IMR-90 (cell line): ENCODE results near the gene NFASC. TPM values are rescaled to one million over a fixed set of nuclear protein-coding genes. Genes with fewer than 3 reads are reported as not detected.

Experiments
- ATAC-seq: fragments of 200-7000 bp; cut with Tn5 transposase; 2 replicates; pipeline ENCODE4 v1.9.1; 2020; ENCODE audit warnings: low read depth, mild to moderate bottlenecking, moderate library complexity
- BruUV-seq: library from RNA; stranded (reverse); fragments of 400-500 nt; replicated peaks from 2 replicates; lab custom pipeline; 2021; lab: Mats Ljungman, UMichigan
- CTCF ChIA-PET: fragments of 300-600 bp; formaldehyde crosslinking; extraction: SDS; loops from one replicate; lab custom pipeline; 2021; ENCODE audit warnings: antibody characterized with exemption; lab: Yijun Ruan, JAX
- POLR2A ChIA-PET: fragments of 300-600 bp; sonication (Branson Sonifier 250); formaldehyde crosslinking; loops from one replicate; lab custom pipeline; 2022; ENCODE audit warnings: antibody characterized with exemption; ENCODE audit not compliant: unreplicated experiment; lab: Charles Lee
- DNase-seq: peaks from one replicate; pipeline ENCODE4 v3.0.0; 2013
- H2AFZ ChIP-seq: replicated peaks from 2 replicates; pipeline ENCODE3; 2013; ENCODE audit warnings: low read length, mild to moderate bottlenecking; ENCODE audit not compliant: poor library complexity
- H2AK5ac ChIP-seq: 2 replicates; pipeline ENCODE4 v1.6.1; 2013; ENCODE audit warnings: low read depth, low read length, inconsistent platforms
- H2AK9ac ChIP-seq: replicated peaks from 2 replicates; pipeline ENCODE3; 2013; ENCODE audit warnings: mild to moderate bottlenecking, low read depth, low read length, moderate library complexity; ENCODE audit not compliant: poor library complexity
- H2BK120ac ChIP-seq: 2 replicates; pipeline ENCODE4 v1.6.1; 2013; ENCODE audit warnings: low read depth, low read length, inconsistent platforms
- H2BK15ac ChIP-seq: 3 replicates; pipeline ENCODE4 v1.6.1; 2013; ENCODE audit warnings: low read depth, low read length, inconsistent platforms
- H2BK20ac ChIP-seq: 2 replicates; pipeline ENCODE4 v1.6.1; 2013; ENCODE audit warnings: low read depth, mild to moderate bottlenecking, inconsistent platforms, low read length, moderate library complexity
- H2BK5ac ChIP-seq: 2 replicates; pipeline ENCODE4 v1.6.1; 2013; ENCODE audit warnings: mild to moderate bottlenecking, low read depth, low read length, inconsistent platforms; ENCODE audit not compliant: poor library complexity, severe bottlenecking
- H3K14ac ChIP-seq: replicated peaks from 2 replicates; pipeline ENCODE4 v1.6.1; 2013; ENCODE audit warnings: low read depth, low read length, inconsistent platforms
- H3K18ac ChIP-seq: 2 replicates; pipeline ENCODE4 v1.6.1; 2013; ENCODE audit warnings: low read depth, low read length, control low read depth
- H3K23ac ChIP-seq: 2 replicates; pipeline ENCODE4 v1.6.1; 2013; ENCODE audit warnings: low read depth, low read length, inconsistent platforms
- H3K27ac ChIP-seq: 2 replicates; pipeline ENCODE4 v1.5.1; 2013; ENCODE audit warnings: mild to moderate bottlenecking, control low read depth, low read length; ENCODE audit not compliant: insufficient read depth
- H3K27me3 ChIP-seq: 2 replicates; pipeline ENCODE4 v1.6.1; 2013; ENCODE audit warnings: low read length; ENCODE audit not compliant: control insufficient read depth, insufficient read depth
- H3K36me3 ChIP-seq: 2 replicates; pipeline ENCODE4 v1.6.1; 2013; ENCODE audit warnings: low read length, mixed read lengths; ENCODE audit not compliant: control insufficient read depth, insufficient read depth
- H3K4ac ChIP-seq: 2 replicates; pipeline ENCODE4 v1.6.1; 2013; ENCODE audit warnings: low read depth, low read length, inconsistent platforms
- H3K4me1 ChIP-seq: 2 replicates; pipeline ENCODE4 v1.6.1; 2013; ENCODE audit warnings: low read length, mixed read lengths; ENCODE audit not compliant: control insufficient read depth, insufficient read depth
- H3K4me2 ChIP-seq: 2 replicates; pipeline ENCODE4 v1.6.1; 2013; ENCODE audit warnings: low read depth, mild to moderate bottlenecking, control low read depth, low read length, moderate library complexity
- H3K4me3 ChIP-seq: 2 replicates; pipeline ENCODE4 v1.5.1; 2013; ENCODE audit warnings: low read depth, mild to moderate bottlenecking, control low read depth, low read length, moderate library complexity; ENCODE audit not compliant: insufficient read depth
- H3K56ac ChIP-seq: 2 replicates; pipeline ENCODE4 v1.6.1; 2013; ENCODE audit warnings: low read length, inconsistent platforms; ENCODE audit not compliant: insufficient read depth; ENCODE audit errors: extremely low read depth
- H3K79me1 ChIP-seq, 2 experiments: 2 replicates each; pipeline ENCODE4 v1.6.1; 2013; ENCODE audit warnings: low read length in 2 of 2, inconsistent platforms in 1 of 2, low read depth in 1 of 2
- H3K9ac ChIP-seq: 2 replicates; pipeline ENCODE4 v1.6.1; 2013; ENCODE audit warnings: low read depth, low read length, control low read depth
- H3K9me1 ChIP-seq: 2 replicates; pipeline ENCODE4 v1.6.1; 2013; ENCODE audit warnings: low read length, inconsistent platforms; ENCODE audit not compliant: insufficient read depth
- H3K9me3 ChIP-seq: 2 replicates; pipeline ENCODE4 v1.6.1; 2013; ENCODE audit warnings: low read length; ENCODE audit not compliant: control insufficient read depth, insufficient read depth
- H4K20me1 ChIP-seq: 2 replicates; pipeline ENCODE4 v1.6.1; 2013; ENCODE audit warnings: low read length, inconsistent platforms; ENCODE audit not compliant: insufficient read depth
- H4K5ac ChIP-seq: 2 replicates; pipeline ENCODE4 v1.6.1; 2013; ENCODE audit warnings: mild to moderate bottlenecking, low read depth, low read length, control low read depth
- H4K8ac ChIP-seq, 2 experiments: 2 replicates each; pipeline ENCODE4 v1.6.1; 2013; ENCODE audit warnings: low read depth in 2 of 2, low read length in 2 of 2, control low read depth in 1 of 2, inconsistent platforms in 1 of 2
- H4K91ac ChIP-seq: 2 replicates; pipeline ENCODE4 v1.6.1; 2013; ENCODE audit warnings: low read depth, low read length, inconsistent platforms; ENCODE audit not compliant: insufficient read depth
- BHLHE40 ChIP-seq: fragments of 150-350 bp; IDR thresholded peaks from 2 replicates; pipeline ENCODE4 v1.6.1; 2016; ENCODE audit warnings: mild to moderate bottlenecking, low read depth, low read length
- MAFK ChIP-seq: IDR thresholded peaks from 2 replicates; pipeline ENCODE4 v1.6.1; 2012; ENCODE audit warnings: low read depth, low read length, improper control_type of control experiment
- MAZ ChIP-seq: IDR thresholded peaks from 2 replicates; pipeline ENCODE4 v1.6.1; 2012; ENCODE audit warnings: low read depth, mild to moderate bottlenecking, low read length, improper control_type of control experiment, moderate library complexity, borderline replicate concordance
- RAD21 ChIP-seq: IDR thresholded peaks from 2 replicates; pipeline ENCODE4 v1.6.1; 2012; ENCODE audit warnings: low read length, improper control_type of control experiment
- RCOR1 ChIP-seq: IDR thresholded peaks from 2 replicates; pipeline ENCODE4 v1.6.1; 2012; ENCODE audit warnings: mild to moderate bottlenecking, low read length, improper control_type of control experiment; ENCODE audit not compliant: insufficient replicate concordance
- WGBS, 2 experiments: methylation state at CpG; one replicate each; pipeline versions ENCODE4 v1.1.5 to v1.1.7; 2013; ENCODE audit warnings: missing lambda C conversion rate in 2 of 2; ENCODE audit not compliant: insufficient read length in 1 of 2; ENCODE audit errors: extremely low coverage in 2 of 2; 5-methylcytosine and 5-hydroxymethylcytosine counted together
- dilution Hi-C: fragments of 300-500 bp; cut with HindIII; formaldehyde crosslinking; loops from one replicate; pipeline ENCODE4 v1.14.3; 2018; ENCODE audit warnings: low sequenced_read_pairs; ENCODE audit not compliant: unreplicated experiment
- in situ Hi-C: fragments of 300-500 bp; cut with MboI; formaldehyde crosslinking; loops from 3 replicates; pipeline ENCODE4 v1.14.3; 2019; ENCODE audit warnings: low sequenced_read_pairs, inconsistent platforms, mixed read lengths
- intact Hi-C: fragments of 100-400 bp; cut with micrococcal nuclease; formaldehyde crosslinking; loops from 2 replicates; pipeline ENCODE4 v1.10.0; 2022
- polyA plus RNA-seq, 3 experiments: library from polyadenylated mRNA; depleted of rRNA; stranded (reverse); fragments of >200 nt; gene quantifications; 2 replicates each; pipeline ENCODE4 v1.2.3, GENCODE V29; 2012; ENCODE audit warnings: low replicate concordance in 1 of 3
- total RNA-seq: library from RNA; depleted of rRNA; stranded (reverse); fragments of >200 nt; gene quantifications from 2 replicates; pipeline ENCODE4 v1.2.3, GENCODE V29; 2012
- TF ChIP-seq, protein P1 (sequence below): fragments of 150-350 bp; IDR thresholded peaks from 2 replicates; pipeline ENCODE4 v1.6.1; 2016; ENCODE audit warnings: low read depth, mild to moderate bottlenecking, low read length, moderate library complexity, borderline replicate concordance

The NFASC gene
- total and polyA plus RNA-seq, 2 of the 4 experiments (the other 2 are of a cell fraction) = 0.18 to 0.79 TPM

DNA sequence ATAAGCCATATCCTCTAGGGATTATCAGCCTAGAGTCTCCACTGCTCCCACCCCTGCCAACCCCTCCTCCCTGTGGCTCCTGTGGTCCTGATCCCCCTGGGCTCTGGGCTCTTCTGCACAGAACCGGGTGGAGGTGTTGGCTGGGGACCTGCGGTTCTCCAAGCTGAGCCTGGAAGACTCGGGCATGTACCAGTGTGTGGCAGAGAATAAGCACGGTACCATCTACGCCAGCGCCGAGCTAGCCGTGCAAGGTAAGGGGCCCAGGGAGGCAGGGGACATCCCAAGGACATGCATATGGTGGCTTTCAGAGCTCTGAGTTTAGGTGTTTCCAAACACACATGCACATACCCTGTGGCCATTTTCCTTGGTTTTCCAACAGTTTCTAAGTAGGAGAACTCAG is 191.7 kb downstream of the NFASC start:
- Histone ChIP-seq H2BK20ac (no peak overlapping the region), H2AK5ac (no peak overlapping the region), H3K4me1 (no peaks in the 10 kb centered on the region), H2BK15ac (no peak overlapping the region), H3K27me3 (peaks cover 12% of the 10 kb centered on the region), H3K56ac (no peak overlapping the region), H3K4me3 (no peak overlapping the region), H4K8ac (no peak overlapping the region), H2BK120ac (no peak overlapping the region), H3K4ac (no peak overlapping the region), H3K27ac (no peak overlapping the region), H3K36me3 (no peaks in the 10 kb centered on the region), H3K9me1 (no peaks in the 10 kb centered on the region), H3K18ac (no peak overlapping the region), H3K4me2 (no peak overlapping the region), H4K5ac (no peak overlapping the region), H4K91ac (no peak overlapping the region), H3K23ac (no peak overlapping the region), H2AFZ (no peak overlapping the region), H3K9me3 (no peaks in the 10 kb centered on the region), H2AK9ac (no peak overlapping the region), H2BK5ac (no peak overlapping the region), H3K9ac (no peak overlapping the region), H3K79me1 (no peaks in the 10 kb centered on the region), H4K20me1 (no peaks in the 10 kb centered on the region), H3K14ac (no peak overlapping the region)
- ChIA-PET CTCF (interaction anchor here (0.7 to 2.9 kb wide), 18 partner anchors 8 to 194 kb away, joined by 3 to 31 read pairs (median 4); no protein-coding TSS in a partner anchor), POLR2A (no interaction called here)
- DNase-seq (no peak), ATAC-seq (no peak)
- dilution Hi-C loops = no loop called here
- intact Hi-C loops = no loop called here
- no peak for TF ChIP-seq RAD21
- TF ChIP-seq BHLHE40 = no peak
- no peak for TF ChIP-seq MAFK
- TF ChIP-seq, protein P1, sequence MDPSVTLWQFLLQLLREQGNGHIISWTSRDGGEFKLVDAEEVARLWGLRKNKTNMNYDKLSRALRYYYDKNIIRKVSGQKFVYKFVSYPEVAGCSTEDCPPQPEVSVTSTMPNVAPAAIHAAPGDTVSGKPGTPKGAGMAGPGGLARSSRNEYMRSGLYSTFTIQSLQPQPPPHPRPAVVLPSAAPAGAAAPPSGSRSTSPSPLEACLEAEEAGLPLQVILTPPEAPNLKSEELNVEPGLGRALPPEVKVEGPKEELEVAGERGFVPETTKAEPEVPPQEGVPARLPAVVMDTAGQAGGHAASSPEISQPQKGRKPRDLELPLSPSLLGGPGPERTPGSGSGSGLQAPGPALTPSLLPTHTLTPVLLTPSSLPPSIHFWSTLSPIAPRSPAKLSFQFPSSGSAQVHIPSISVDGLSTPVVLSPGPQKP = no peak
- TF ChIP-seq MAZ = no peak
- TF ChIP-seq RCOR1 = no peak
- in situ Hi-C loops = loop anchor here (5.0 kb wide), 1 partner anchor 75 kb away; no protein-coding TSS in a partner anchor
- BruUV-seq = no TSS peak
- WGBS, 2 experiments = 40% methylated on average over 1 of the region's 8 CpGs; no CpG with 5 or more reads in 1 of the 2 experiments
